GM18951 (cell line): Measurements from ENCODE around the gene UBE2QL1.

Experiments
- POLR2A ChIP-seq: IDR thresholded peaks from 4 replicates; pipeline ENCODE4 v1.6.1; 2011; ENCODE audit warnings: mild to moderate bottlenecking; ENCODE audit not compliant: insufficient read length, insufficient read depth; ENCODE audit errors: extremely low read depth
- in situ Hi-C: fragments of 300-500 bp; cut with MboI; formaldehyde crosslinking; loops from one replicate; pipeline ENCODE4 v1.12.0; 2022; ENCODE audit warnings: low sequenced_read_pairs, mixed read lengths, inconsistent platforms; ENCODE audit not compliant: unreplicated experiment

Gene UBE2QL1

GRCh38 chr5:6467591-6467990 lies 18.9 kb downstream of the UBE2QL1 start:
- no peak for TF ChIP-seq POLR2A
- in situ Hi-C loops: no loop called here

DNA sequence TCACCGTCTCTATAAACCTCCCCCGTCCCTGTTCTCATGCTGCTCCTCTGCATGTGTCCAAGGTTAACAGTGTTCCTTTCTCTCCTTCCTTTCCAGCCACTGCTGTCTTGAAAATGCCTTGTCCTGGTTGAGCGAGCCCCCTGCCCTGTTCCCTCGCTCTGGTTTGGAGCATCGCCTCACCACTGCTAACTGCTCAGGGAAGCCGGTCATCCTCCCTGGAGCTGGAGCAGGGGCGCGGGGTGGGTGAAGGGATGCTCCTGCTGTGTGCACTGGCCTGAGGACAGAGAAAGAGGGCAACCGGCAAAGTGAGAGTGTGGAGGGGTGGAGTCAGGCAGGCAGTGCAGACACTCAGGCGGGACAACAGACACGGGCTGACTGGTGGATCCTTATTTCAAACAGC lies 19.4 kb downstream of the UBE2QL1 start:
- in situ Hi-C loops: no loop called here
- TF ChIP-seq POLR2A: no peak

DNA sequence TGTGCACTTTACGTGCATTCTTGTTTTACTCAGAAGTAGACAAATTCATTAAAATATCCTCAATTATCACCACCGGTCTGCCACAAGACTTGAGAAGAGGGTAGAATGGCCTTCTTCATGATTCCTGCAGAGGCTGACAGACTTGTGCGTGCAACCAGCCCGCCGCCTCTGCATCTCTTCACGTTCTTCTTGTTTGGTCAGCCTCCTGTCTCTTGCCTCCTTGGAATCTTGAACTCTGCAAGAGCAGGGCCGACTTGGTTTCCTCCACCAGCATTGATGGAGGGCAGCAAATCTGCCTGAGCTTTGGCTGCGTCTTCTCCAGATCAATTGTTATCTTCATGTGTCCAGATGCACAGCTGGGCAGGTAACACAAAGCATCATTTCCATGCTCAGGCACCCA lies 20.2 kb downstream of the UBE2QL1 start:
- no peak for TF ChIP-seq POLR2A

DNA sequence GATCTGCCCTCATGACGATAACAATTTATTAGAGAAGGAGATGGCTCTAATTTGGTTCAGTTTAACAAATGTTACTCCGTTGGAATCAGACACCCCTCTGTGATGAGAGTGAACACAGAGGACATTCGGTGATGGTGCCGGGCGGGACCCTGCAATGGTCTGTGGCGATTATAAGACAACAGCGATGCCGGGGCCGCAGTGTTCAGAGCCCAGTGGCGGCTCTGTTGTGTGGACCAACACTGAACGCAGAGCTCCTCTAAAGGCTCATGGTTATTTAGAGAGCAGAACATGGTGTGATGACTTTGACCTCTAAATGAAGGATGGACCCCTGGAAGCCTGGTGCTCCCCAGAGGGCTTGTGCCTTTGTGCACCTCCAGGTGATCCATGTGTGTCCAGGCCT lies 21.2 kb downstream of the UBE2QL1 start:
- no peak for TF ChIP-seq POLR2A
- in situ Hi-C loops: no loop called here

More for the DNA sequence above, 20.2 kb downstream of the UBE2QL1 start:
- in situ Hi-C loops: no loop called here

GRCh38 chr5:6470672-6471071 lies 22.0 kb downstream of the UBE2QL1 start:
- TF ChIP-seq POLR2A: no peak

GRCh38 chr5:6471252-6471651 lies 22.6 kb downstream of the UBE2QL1 start:
- in situ Hi-C loops: no loop called here
- no peak for TF ChIP-seq POLR2A

More at GRCh38 chr5:6470672-6471071, 22.0 kb downstream of the UBE2QL1 start:
- in situ Hi-C loops: no loop called here

DNA sequence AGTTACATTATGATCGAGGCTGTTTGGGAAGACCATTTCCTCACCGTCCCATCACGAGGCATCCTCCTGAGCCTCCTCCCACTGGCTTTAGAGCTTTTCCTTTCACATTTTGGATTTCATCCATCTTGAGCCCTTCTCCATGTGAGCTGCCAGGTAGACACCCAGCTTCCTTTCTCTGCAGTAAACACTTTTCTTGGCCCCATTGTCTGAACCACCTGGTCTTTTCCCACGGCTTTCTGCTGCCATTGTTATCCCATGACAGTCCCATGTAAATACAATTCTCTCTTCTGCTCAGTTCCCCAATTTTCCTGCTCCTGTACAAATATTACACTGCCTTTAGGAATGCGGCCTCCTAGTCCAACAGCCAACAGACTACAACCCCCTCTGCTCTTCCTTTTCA lies 24.1 kb downstream of the UBE2QL1 start:
- TF ChIP-seq POLR2A: no peak
- in situ Hi-C loops: no loop called here

GRCh38 chr5:6473284-6473683 lies 24.6 kb downstream of the UBE2QL1 start:
- no peak for TF ChIP-seq POLR2A
- in situ Hi-C loops: no loop called here

DNA sequence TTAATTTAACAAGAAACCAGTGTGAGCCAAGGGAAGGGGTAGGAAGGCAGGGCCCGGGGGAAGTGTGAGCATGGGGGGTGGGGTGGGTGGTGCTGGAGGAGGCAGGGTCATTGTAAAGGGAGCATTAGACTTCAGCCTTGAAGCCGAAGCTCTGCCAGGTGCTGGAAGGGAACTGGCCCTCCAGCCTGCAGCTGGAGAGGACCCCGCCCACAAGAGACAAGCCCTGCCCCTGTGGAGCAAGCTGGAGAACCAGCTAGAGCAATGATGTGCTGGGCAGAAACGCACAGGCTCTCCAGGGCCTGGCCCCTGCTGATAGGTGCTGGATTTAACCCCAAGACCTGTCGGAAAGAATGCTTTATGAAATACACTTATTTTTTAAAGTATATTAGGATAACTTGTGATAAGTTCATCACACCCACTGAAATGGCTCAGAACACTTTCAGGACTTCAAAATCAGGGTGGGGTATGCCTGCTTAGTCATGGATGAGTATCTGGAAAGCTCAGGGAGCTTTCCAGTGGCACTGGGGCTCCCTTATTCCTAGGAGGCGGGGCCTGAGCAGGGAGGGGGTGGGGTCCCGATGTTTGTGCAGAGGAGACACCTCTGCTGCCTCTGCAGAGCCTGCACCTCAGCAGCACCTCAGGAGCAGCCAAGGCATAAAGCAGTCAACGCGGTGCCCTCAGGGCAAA lies 27.1 kb downstream of the UBE2QL1 start:
- TF ChIP-seq POLR2A: no peak
- in situ Hi-C loops: no loop called here

- no peak for TF ChIP-seq POLR2A
Measured at GRCh38 chr5:6476313-6476661, 27.6 kb downstream of the UBE2QL1 start.

DNA sequence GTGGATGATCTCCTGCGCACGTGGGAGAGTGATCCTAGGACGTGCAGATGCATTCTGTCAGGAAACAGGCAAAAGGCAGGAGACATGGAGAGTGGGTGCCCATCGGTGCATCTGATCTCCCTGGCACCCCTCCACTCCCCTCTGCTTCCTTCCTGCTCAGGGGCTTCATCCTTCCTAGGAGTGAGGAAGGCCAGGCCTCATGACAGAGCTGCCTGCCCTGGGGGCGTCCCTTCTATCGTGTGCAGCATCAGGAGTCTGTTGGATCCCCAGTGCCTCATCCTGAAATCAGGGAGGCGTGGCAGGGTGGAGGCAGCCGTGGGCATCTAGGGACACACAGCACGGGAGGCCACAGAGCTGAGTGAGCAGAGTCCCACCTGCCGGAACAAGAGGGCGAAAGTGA lies 30.1 kb downstream of the UBE2QL1 start:
- in situ Hi-C loops: no loop called here
- no peak for TF ChIP-seq POLR2A

More at GRCh38 chr5:6476313-6476661, 27.6 kb downstream of the UBE2QL1 start:
- in situ Hi-C loops: no loop called here

DNA sequence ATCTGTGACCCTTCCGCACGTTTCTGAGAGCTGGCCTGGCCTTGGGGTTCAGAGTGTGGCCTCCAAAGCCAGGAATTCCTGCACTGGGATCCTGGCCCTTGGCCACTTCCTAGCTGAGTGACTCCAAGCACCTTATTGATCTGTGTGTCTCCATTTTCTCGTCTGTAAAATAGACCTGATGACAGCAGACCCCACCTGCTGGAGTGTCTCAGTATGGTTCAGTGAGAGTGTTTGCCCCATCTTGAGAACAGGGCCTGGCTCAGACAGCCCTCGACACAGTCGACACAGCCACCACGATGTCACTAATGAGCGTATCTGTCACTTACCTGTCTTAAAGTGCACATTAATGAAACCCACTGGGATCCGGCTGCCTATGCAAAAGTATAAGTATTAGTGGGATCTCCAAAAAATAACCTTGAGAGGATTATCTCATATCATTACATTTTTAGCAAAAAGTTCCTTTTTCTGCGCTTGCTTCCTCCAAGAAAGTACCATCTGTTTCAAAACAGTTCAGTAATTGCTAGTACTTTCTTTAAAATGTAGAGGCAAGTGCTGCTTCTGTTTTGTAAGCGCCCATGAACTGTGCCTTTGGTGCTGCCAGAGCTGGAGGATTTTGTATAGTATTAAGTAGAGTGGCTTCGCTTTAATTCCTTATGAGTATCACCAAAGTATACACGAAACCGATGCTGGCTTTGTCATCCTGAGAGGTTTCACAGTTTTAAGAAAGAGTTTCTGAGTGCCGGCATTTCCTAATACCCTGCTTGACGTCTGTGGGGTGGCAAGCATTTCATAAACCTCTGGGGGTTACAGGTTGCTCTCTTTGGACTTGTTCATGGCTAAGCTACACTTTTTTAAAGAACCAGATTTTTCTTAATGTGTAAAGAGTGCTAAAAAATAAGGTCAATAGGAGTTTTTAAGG lies 31.7 kb downstream of the UBE2QL1 start:
- in situ Hi-C loops: no loop called here
- no peak for TF ChIP-seq POLR2A

GRCh38 chr5:6482735-6483134 lies 34.1 kb downstream of the UBE2QL1 start:
- TF ChIP-seq POLR2A: no peak
- in situ Hi-C loops: no loop called here

DNA sequence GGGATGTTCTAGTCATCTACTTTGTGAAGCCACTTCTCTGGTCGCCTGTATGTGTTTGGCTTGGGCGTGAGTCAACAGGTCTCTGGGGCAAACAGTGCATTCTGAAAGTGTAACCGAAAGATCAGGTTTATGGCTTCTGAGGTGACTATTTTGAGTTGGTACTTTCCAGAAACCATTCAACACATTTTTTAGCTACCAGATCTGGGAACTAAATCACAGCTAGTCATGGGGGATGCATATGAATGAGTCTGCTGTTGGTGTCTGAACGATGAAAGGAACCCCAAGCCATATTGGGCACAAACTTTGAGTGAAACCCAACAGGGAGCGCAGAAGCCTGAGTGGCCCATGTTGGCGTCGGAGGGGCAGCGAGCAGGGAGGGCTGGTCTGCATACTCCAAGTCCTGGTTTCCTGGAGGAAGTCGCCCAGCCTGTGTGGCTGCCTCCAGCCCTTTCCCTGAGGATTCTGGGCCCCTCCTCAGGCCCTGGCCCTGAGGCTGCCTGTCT lies 35.3 kb downstream of the UBE2QL1 start:
- in situ Hi-C loops: no loop called here
- no peak for TF ChIP-seq POLR2A
